Effector memory CD4-positive, alpha-beta T cell (primary cell): ENCODE measurements around the gene NPTN.
"Not testable (repeated sequence)": the region's sequence is repeated elsewhere in the genome, so short reads cannot be mapped to it uniquely, and the experiment has no call there.

Experiments used
- DNase-seq, 3 donors: peaks; one replicate each; pipeline ENCODE4 v3.0.0-alpha.2; 2020
- H3K27ac ChIP-seq: 2 replicates; pipeline ENCODE4 v1.7.0; 2013; ENCODE audit warnings: mild to moderate bottlenecking, low read length, moderate library complexity; ENCODE audit not compliant: insufficient read depth, poor library complexity, severe bottlenecking
- H3K27me3 ChIP-seq: replicated peaks from 2 replicates; pipeline ENCODE4 v1.7.0; 2013; ENCODE audit warnings: mild to moderate bottlenecking, low read length; ENCODE audit not compliant: insufficient read depth, control insufficient read depth, poor library complexity, severe bottlenecking
- H3K36me3 ChIP-seq: 2 replicates; pipeline ENCODE4 v1.7.0; 2013; ENCODE audit warnings: mild to moderate bottlenecking, low read length, moderate library complexity; ENCODE audit not compliant: control insufficient read depth, insufficient read depth
- H3K4me1 ChIP-seq: 2 replicates; pipeline ENCODE4 v1.7.0; 2013; ENCODE audit warnings: low read length, mild to moderate bottlenecking; ENCODE audit not compliant: control insufficient read depth, insufficient read depth, poor library complexity, severe bottlenecking
- H3K4me3 ChIP-seq: 2 replicates; pipeline ENCODE4 v1.7.0; 2013; ENCODE audit warnings: low read length, low read depth, mild to moderate bottlenecking; ENCODE audit not compliant: insufficient read depth, poor library complexity, severe bottlenecking
- H3K9me3 ChIP-seq: 2 replicates; pipeline ENCODE4 v1.7.0; 2013; ENCODE audit warnings: mild to moderate bottlenecking, low read length, moderate library complexity; ENCODE audit not compliant: control insufficient read depth

NPTN gene

GRCh38 chr15:73677146-73677607 lies 44.0 kb upstream of the NPTN start:
- no peaks in the 10 kb centered on the region for H3K36me3 ChIP-seq
- no peak overlapping the region for H3K4me3 ChIP-seq
- no peaks in the 10 kb centered on the region for H3K27me3 ChIP-seq
- H3K9me3 ChIP-seq = no peaks in the 10 kb centered on the region
- no peak overlapping the region for H3K27ac ChIP-seq
- DNase-seq = peak; percentile 15 to 46 (median 28)
- H3K4me1 ChIP-seq = no peaks in the 10 kb centered on the region

- DNase-seq = no peak
- H3K27me3 ChIP-seq = no peaks in the 10 kb centered on the region
- H3K36me3 ChIP-seq = no peaks in the 10 kb centered on the region
- no peaks in the 10 kb centered on the region for H3K4me1 ChIP-seq
- no peak overlapping the region for H3K4me3 ChIP-seq
- H3K9me3 ChIP-seq = no peaks in the 10 kb centered on the region
- H3K27ac ChIP-seq = no peak overlapping the region
Observed at GRCh38 chr15:73674587-73674986, 41.4 kb upstream of the NPTN start.

DNA sequence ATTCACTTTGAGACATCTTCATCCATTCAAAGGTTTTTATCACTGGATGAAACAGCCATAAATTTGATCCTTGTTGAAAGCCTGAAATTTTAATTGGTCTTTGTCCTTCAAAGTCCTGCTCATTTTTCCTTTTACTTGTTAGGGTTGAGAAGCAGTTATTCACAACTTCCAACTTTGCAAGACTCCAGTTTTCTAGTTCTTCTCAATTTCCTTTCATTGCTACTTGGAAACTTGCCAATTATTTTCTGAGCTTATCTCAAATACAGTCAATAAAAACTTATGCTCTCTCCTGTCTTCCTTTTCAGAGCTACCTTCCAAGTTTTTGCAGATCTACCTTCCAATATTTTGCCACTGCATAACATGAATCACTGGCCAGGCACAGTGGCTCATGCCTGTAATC lies 27.3 kb upstream of the NPTN start:
- no peak for DNase-seq
- Histone ChIP-seq H3K27me3 (no peaks in the 10 kb centered on the region), H3K36me3 (no peaks in the 10 kb centered on the region), H3K27ac (no peak overlapping the region), H3K4me3 (no peak overlapping the region), H3K4me1 (no peaks in the 10 kb centered on the region), H3K9me3 (no peaks in the 10 kb centered on the region)

DNA sequence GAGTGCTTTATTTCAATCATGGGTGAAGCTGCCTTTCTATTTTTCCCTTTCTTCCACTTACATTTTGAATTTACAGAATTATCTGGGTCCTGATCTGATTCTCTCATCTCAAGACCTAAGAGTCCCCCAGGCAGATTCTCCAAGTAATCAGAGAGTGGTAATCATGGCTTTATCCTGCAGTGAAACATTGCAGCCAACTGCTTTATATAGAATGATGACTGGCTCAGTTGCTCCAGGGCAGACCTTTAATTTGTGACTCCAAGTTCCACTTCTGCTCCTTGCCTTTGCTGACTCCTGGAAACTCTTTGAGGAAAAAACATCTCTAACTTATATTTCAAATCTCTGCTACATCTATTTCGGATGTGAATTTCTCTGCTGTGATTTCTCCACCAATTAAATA lies 25.5 kb upstream of the NPTN start:
- H3K27me3 ChIP-seq = no peaks in the 10 kb centered on the region
- no peaks in the 10 kb centered on the region for H3K36me3 ChIP-seq
- H3K9me3 ChIP-seq = no peaks in the 10 kb centered on the region

DNA sequence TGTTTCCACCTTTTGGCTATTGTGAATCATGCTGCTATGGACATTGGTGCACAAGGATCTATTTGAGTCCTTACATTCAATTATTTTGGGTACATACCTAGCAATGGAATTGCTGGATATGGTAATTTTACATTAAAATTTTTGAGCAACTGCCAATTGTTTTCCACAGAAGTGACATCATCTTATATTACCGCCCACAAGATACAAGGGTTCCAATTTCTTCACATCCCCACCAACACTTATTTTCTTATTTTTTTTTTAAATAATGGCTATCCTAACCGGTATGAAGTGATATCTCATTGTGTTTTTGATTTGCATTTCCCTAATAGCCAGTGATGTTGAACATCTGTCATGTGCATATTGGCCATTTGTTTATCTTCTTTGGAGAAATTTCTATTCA lies 22.5 kb upstream of the NPTN start:
- Histone ChIP-seq H3K4me3 (no peak overlapping the region), H3K36me3 (no peaks in the 10 kb centered on the region), H3K4me1 (no peaks in the 10 kb centered on the region), H3K27me3 (peaks cover 5% of the 10 kb centered on the region), H3K9me3 (no peaks in the 10 kb centered on the region), H3K27ac (no peak overlapping the region)
- no peak for DNase-seq

More for the DNA sequence above, 25.5 kb upstream of the NPTN start:
- no peak overlapping the region for H3K4me3 ChIP-seq
- H3K4me1 ChIP-seq = no peaks in the 10 kb centered on the region
- DNase-seq = no peak
- H3K27ac ChIP-seq = no peak overlapping the region

GRCh38 chr15:73654659-73655058 lies 21.5 kb upstream of the NPTN start:
- DNase-seq = no peak
- Histone ChIP-seq H3K27me3 (peaks cover 5% of the 10 kb centered on the region), H3K27ac (no peak overlapping the region), H3K4me1 (no peaks in the 10 kb centered on the region), H3K9me3 (no peaks in the 10 kb centered on the region), H3K4me3 (no peak overlapping the region), H3K36me3 (no peaks in the 10 kb centered on the region)

DNA sequence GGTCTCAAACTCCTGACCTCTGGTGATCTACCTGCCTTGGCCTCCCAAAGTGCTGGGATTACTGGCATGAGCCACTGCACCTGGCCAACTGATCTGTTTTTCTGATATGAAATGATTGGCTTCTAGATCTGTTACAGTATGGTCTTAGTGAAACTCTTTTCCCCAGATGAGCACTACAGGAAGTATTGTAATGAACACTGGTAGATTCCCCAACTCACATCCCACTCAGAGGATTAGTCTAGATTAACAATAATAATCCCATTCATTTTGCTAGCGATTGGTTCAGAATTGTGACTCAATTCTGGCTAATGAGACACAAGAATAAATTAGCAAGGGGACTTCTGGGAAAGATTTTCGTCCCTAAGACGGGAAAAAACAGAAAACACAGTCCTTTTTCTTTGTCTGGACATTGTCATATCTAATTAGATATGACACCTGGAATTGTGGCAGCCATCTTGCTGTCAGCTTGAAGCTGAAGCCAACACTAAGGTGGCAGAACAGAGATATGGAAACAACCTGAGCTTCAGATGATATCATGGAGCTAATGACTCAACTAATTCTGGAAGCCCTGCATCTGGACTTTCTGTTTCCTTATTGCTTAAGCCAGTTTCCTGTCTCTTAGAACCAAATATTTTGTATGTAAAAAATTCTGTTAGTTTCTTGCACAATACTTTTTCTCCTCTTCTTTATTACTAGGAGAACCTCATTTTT lies 17.4 kb upstream of the NPTN start:
- no peaks in the 10 kb centered on the region for H3K36me3 ChIP-seq
- no peaks in the 10 kb centered on the region for H3K4me1 ChIP-seq
- H3K27ac ChIP-seq = no peak overlapping the region
- no peaks in the 10 kb centered on the region for H3K9me3 ChIP-seq
- no peak for DNase-seq
- H3K27me3 ChIP-seq = peaks cover 5% of the 10 kb centered on the region
- no peak overlapping the region for H3K4me3 ChIP-seq

GRCh38 chr15:73648014-73648295 lies 14.8 kb upstream of the NPTN start:
- Histone ChIP-seq H3K27ac (no peak overlapping the region), H3K4me1 (no peaks in the 10 kb centered on the region), H3K9me3 (no peaks in the 10 kb centered on the region), H3K36me3 (no peaks in the 10 kb centered on the region), H3K4me3 (no peak overlapping the region), H3K27me3 (peaks cover 5% of the 10 kb centered on the region)
- no peak for DNase-seq

GRCh38 chr15:73647259-73648013 lies 14.2 kb upstream of the NPTN start:
- Histone ChIP-seq H3K9me3 (no peaks in the 10 kb centered on the region), H3K4me1 (no peaks in the 10 kb centered on the region), H3K36me3 (no peaks in the 10 kb centered on the region), H3K27ac (no peak overlapping the region), H3K27me3 (peaks cover 5% of the 10 kb centered on the region), H3K4me3 (no peak overlapping the region)
- no peak for DNase-seq

- not testable (repeated sequence) for H3K36me3 ChIP-seq, H3K4me1 ChIP-seq, DNase-seq, H3K9me3 ChIP-seq, H3K4me3 ChIP-seq, H3K27me3 ChIP-seq, H3K27ac ChIP-seq
Observed at GRCh38 chr15:73639464-73639863, 6.3 kb upstream of the NPTN start.
